DLD1 (cell line): ENCODE data around the gene RXYLT1.

ENCODE experiments used
- in situ Hi-C: cut with HindIII; loops from 2 replicates; pipeline ENCODE4 v1.10.0; 2017; ENCODE audit warnings: low sequenced_read_pairs

The RXYLT1 gene

DNA sequence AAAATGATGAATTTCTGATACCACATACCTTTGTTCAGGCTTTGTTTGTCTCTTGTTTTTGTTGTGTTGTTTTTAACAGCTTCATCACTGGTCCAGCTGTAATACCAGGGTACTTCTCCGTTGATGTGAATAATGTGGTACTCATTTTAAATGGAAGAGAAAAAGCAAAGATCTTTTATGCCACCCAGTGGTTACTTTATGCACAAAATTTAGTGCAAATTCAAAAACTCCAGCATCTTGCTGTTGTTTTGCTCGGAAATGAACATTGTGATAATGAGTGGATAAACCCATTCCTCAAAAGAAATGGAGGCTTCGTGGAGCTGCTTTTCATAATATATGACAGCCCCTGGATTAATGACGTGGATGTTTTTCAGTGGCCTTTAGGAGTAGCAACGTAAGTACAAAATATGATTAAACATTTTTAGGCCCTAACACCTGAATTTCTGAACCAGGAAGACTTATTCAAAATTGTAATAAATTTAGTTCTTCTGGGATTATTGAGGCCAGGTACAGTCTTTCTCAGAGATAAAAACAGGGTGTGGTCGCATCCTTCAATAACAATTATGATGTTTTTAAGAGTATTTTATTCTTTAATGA lies 22.4 kb downstream of the RXYLT1 start:
- in situ Hi-C loops: loop anchor here (25.0 kb wide), 1 partner anchor 460 kb away; no protein-coding TSS in a partner anchor

DNA sequence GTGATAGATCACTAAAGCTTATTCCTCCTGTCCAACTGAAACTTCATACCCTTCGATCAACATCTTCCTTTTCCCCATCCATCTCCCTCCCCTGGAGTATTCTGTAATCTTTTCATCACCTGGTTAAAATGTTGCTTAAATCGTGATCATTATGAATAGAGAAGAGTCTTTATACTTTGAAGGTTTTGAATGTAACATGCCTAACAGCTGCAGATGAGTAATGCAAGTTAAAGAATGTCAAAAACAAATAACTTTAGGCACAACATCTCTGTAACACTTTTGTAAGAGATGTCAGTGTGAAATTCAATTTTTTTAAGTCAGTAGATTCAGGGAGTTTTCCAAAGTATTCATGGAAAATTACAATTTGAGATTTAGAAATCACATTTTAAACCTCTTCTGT lies 25.0 kb downstream of the RXYLT1 start:
- in situ Hi-C loops: loop anchor here (25.0 kb wide), 1 partner anchor 458 kb away; no protein-coding TSS in a partner anchor

DNA sequence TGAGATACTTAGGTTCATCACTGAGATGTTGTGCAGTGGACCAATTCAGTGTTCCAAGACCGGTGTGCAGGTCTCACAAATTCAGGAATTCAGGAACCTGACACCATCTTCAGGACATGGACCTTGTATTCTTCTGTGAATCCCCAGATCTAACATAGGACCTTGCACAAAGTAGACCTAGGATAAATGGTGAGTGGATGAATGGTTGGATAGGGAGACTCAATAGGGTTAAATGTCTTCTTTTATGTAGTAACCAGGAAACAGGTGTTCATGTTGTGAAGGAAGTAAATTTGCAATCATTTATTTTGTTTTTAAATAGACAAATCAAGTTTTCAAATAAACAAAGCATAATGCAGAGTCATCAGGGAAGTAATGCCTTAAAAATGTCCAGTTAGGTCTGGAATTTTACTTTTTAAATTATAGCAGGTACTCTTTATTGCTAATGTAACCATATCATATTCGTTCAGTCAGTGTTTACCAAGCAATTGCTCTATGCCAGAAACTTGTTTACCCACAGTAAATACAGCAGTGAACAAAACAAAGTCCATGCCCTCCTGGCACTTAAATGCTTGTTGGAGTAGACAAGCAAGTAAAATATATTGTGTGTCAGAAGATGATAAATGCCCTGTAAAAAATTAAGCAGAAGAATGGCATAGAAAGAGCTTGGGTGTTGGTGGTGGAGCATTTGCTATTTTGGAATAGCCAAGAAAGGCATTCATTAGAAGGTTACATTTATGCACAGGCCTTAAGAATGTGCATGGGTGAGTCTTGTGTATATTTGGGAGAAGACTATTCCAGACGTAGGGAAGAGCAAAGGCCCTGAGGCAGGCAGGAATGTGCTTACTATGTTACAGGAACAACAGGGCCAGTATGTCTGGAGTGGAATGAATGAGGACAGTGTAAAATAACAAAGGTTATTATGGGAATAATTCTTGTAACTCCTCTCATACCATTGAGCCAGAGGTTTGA lies 26.3 kb downstream of the RXYLT1 start:
- in situ Hi-C loops: loop anchor here (25.0 kb wide), 1 partner anchor 456 kb away; no protein-coding TSS in a partner anchor

DNA sequence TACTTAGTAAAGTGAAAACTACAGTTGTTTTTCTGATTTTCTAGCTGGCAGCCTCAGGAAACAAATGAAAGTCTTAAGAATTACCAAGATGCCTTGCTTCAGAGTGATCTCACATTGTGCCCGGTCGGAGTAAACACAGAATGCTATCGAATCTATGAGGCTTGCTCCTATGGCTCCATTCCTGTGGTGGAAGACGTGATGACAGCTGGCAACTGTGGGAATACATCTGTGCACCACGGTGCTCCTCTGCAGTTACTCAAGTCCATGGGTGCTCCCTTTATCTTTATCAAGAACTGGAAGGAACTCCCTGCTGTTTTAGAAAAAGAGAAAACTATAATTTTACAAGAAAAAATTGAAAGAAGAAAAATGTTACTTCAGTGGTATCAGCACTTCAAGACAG lies 28.9 kb downstream of the RXYLT1 start:
- in situ Hi-C loops: loop anchor here (25.0 kb wide), 1 partner anchor 454 kb away; no protein-coding TSS in a partner anchor

DNA sequence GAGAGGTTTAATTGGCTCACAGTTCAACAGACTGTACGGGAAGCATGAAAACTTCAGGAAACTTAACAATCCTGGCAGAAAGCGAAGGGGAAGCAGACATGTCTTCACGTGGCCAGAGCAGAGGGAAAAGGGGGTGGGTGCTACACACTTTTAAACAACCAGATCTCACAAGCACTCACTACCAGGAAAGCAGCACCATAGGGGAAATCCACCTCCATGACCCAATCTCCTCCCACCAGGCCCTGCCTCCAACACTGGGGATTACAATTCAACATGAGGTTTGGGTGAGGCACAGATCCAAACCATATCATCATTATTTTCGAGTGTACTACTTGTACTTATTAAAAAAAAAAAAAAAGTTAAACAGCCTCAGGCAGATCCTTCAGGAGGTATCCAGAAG lies 29.9 kb downstream of the RXYLT1 start:
- in situ Hi-C loops: loop anchor here (25.0 kb wide), 1 partner anchor 453 kb away; no protein-coding TSS in a partner anchor

DNA sequence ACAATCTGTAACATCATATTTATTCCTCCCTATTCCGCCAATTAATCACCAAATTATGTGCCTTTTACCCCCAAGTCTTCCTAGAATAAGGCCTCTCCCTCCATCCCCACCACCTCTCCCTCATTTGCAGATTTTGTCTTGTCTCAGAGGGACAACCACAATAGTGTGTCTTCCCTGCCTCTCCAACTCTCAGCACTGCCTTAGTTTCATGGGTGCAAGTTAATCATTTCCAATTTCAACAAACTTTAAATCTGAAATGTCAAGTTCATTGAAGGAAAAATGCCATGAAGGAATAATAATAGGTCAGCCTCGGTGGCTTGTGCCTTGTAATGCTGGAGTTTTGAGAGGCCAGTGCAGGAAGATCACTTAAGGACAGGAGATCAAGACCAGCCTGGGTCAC lies 31.6 kb downstream of the RXYLT1 start:
- in situ Hi-C loops: loop anchor here (25.0 kb wide), 1 partner anchor 451 kb away; no protein-coding TSS in a partner anchor

DNA sequence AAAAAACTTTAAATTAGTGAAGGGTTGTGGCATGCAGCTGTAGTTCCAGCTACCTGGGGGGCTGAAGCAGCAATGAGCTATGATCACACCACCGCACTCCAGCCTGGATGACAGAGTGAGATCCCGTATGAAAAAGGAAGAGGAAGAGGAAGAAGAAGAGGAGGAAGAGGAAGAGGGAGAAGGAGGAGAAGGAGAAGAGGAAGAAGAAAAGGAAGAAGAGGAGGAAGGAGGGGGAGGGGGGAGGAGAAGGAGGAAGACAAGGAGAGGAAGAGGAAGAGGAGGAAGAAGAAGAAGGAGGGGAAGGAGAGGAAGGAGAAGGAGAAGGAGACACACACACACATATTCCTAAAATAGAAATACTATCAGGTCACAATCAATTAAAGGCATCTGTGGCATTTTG lies 32.0 kb downstream of the RXYLT1 start:
- in situ Hi-C loops: loop anchor here (25.0 kb wide), 1 partner anchor 451 kb away; no protein-coding TSS in a partner anchor

DNA sequence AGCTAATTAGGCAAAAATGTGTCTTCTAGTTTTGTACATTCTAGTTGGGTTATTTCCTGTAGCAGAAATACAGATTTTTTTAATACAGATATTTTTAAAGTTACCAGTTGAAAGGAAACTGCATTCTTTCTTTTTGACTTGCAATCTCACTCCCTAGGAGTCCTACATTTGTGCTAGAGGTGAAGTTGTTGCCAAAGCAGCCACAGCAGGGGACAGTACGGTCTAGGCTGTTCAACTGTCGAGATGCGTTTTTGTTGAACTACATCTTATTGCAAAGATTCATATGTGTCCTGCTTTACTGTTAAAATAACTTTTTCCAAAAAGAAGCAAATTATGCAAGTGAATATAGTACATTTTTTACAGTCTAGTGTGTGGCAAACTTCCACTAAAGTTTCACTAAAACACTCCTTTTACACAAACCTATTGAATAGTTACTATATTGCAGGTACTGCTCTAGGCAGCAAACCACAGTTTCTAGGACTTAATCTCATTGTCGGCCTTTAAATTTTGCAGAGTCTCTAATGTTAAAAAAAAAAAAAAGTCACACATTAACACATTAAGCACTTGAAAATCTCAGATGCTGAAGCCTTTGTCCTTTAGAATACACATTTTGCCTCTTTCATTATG lies 34.5 kb downstream of the RXYLT1 start:
- in situ Hi-C loops: loop anchor here (25.0 kb wide), 1 partner anchor 448 kb away; no protein-coding TSS in a partner anchor

DNA sequence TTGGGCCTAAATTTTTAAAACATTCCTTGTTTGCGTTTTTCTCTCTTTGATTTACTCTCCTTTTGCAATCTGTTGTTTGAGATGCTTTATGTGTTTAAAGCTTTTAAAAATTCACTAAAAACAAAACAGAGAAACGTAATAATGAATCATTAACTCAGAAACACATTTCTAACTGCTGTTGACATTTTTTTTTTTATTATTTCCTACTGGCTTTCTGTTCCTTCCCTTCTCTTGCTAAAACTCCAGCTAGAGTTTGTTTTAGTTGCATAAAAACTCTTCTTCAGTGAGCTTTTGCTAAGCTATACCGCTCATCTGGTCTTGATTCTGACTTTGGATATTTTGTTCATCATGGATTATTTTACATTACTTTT lies 35.8 kb downstream of the RXYLT1 start:
- in situ Hi-C loops: loop anchor here (25.0 kb wide), 1 partner anchor 447 kb away; no protein-coding TSS in a partner anchor

DNA sequence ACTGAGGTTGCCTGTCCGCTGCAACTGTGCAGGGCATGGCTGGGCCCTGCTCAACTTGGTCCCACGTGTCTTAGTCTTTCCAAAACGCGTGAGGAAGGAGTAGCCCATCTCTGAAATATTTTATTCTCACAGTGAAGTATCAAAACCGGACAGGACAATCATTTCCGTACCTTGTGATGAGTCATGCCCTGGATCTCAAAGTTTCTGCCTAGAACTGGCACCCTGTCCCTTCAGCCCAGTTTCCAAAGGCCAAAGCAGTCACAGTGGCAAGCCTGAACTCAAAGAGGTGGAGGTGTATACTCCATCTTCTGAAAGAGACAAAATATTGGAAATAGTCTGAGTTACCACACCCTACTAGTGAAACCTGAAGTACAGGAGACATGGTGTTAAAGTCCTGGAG lies 36.3 kb downstream of the RXYLT1 start:
- in situ Hi-C loops: loop anchor here (25.0 kb wide), 1 partner anchor 446 kb away; no protein-coding TSS in a partner anchor

DNA sequence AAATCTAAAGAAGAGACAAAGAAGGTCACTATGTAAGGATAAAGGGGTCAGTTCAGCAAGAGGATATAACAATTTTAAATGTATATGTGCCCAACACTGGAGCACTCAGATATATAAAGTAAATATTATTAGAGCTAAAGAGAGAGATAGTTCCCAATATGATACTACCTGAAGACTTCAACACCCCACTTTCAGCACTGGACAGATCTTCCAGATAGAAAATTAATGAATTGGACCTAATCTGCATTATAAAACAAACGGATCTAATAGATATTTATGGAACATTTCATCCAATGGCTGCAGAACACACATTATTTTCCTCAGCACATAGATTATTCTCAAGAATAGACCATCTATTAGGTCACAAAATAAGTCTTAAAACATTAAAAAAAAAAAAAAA lies 40.7 kb downstream of the RXYLT1 start:
- in situ Hi-C loops: loop anchor here (25.0 kb wide), 1 partner anchor 442 kb away; no protein-coding TSS in a partner anchor

DNA sequence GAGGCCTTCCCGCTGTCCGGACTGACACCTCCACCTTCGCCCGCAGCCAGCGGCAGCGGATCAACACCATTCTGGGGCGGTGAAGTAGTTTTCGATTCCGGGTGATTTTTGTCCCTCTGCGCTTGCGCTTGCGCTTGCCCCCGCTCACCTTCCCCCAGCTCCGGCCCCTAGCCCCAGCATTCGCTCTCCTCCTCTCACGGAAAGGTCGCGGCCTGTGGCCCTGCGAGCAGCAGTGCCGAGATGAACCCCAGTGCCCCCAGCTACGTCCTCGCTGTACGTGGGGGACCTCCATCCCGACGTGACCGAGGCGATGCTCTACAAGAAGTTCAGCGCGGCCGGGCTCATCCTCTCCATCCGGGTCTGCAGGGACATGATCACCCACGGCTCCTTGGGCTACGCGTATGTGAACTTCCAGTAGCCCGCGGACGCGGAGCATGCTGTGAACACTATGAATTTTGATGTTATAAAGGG lies 42.1 kb downstream of the RXYLT1 start:
- in situ Hi-C loops: loop anchor here (25.0 kb wide), 1 partner anchor 440 kb away; no protein-coding TSS in a partner anchor

DNA sequence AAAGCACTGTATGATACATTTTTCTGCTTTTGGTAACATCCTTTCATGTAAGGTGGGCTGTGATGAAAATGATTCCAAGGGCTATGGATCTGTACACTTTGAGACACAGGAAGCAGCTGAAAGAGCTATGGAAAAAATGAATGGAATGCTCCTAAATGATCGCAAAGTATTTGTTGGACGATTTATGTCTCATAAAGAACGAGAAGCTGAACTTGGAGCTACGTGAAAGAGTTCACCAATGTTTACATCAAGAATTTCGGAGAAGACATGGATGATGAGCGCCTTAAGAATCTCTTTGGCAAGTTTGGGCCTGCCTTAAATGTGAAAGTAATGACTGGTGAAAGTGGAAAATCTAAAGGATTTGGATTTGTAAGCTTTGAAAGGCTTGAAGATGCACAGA lies 42.6 kb downstream of the RXYLT1 start:
- in situ Hi-C loops: loop anchor here (25.0 kb wide), 1 partner anchor 440 kb away; no protein-coding TSS in a partner anchor

DNA sequence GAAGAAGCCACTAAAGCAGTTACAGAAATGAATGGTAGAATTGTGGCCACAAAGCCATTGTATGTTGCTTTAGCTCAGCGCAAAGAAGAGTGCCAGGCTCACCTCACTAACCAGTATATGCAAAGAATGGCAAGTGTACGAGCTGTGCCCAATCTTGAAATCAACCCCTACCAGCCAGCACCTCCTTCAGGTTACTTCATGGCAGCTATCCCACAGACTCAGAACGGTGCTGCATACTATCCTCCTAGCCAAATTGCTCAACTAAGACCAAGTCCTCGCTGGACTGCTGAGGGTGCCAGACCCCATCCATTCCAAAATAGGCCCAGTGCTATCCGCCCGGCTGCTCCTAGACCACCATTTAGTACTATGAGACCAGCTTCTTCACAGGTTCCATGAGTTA lies 43.3 kb downstream of the RXYLT1 start:
- in situ Hi-C loops: loop anchor here (25.0 kb wide), 1 partner anchor 439 kb away; no protein-coding TSS in a partner anchor

DNA sequence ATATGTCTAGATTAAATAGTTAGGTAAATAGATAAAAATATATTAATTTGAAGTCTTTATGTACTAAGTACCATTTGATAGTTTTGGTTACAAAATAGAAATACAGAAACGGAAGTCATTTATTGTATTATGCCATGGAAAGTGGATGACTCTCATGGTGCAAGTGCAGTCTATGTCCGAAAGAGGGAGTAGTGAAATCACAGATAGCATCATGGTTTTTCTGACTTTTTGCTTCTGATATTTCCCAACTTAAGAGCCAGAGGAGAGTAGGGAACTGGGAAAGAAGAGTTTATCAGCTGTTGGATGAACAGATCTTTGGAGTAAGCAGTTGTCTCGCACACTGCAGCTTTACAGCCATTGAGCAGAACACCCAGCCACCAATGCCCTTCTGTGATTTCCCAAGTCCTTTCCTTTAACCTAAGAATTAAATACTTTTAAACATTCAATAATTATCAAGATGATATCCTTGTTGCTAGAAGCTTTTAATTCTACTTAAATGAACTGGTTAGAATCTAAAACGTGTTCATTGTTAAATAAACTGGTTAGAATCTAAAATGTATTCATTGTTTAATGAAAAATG lies 46.4 kb downstream of the RXYLT1 start:
- in situ Hi-C loops: no loop called here

DNA sequence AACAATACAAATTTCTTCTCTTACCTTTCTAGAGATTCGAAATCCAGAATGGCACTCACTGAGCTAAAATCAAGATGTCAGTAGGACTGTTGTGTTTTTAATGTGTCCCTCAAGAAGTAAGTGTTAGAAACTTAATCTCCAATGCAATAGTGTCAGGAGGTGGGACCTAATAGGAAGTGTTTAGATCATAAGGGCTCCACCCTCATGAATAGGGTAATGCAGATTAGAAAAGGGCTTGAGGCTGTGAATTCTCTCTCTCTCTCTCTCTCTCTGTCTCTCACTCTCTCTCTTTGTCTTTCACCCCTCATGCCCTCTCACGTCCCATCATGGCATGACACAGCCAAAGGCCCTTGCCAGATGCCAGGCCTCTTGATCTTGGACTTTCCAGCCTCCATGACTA lies 49.2 kb downstream of the RXYLT1 start:
- in situ Hi-C loops: no loop called here

DNA sequence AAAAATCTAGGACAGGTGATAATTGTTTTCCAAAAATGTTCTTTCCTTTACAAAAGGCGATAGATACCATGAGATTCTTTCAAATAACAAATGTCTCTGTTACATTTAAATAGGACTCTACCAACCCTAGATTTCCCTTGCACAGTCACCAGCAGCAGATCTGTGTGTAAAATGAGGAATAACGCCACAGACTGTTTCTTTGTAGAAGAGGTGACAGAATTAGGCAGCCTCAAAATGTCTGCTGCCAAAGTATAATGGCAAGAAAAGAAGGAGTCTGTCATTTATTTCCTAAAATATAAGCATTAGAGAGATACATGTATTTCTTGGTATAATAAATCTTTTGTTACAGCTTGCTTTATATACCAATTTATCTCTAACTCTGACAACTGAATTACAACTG lies 56.3 kb downstream of the RXYLT1 start:
- in situ Hi-C loops: no loop called here

DNA sequence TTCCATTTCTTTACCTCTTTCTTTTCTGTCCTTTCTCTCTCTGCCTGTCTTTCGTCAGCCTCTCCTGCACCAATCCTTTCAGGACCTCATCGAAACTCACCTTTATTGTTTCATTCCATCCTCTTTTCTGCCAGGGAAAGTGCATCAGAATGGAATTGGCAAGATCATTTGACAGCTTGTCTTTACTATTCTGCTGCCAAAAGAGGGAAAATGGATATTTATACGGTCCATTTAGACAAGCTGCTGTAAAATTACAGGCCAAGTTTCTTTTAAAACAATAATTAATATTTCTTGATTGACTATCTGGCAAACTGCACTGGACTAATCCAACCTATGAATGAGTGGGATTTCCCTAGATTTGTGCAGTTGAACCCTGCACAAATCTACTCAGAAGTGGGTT lies 57.2 kb downstream of the RXYLT1 start:
- in situ Hi-C loops: no loop called here

DNA sequence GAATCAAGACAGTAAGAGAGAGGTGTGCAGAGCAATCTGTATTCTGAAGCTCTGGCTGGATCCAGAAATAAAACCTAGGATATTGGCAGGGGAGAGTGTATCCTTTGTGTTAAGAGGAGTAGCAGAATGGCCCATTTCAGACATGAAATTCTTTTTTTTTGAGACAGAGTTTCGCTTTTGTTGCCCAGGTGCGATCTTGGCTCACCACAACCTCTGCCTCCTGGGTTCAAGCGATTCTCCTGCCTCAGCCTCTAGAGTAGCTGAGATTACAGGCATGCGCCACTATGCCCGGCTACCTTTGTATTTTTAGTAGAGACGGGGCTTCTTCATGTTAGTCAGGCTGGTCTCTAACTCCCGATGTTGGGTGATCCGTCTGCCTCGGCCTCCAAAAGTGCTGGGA lies 58.7 kb downstream of the RXYLT1 start:
- in situ Hi-C loops: no loop called here

DNA sequence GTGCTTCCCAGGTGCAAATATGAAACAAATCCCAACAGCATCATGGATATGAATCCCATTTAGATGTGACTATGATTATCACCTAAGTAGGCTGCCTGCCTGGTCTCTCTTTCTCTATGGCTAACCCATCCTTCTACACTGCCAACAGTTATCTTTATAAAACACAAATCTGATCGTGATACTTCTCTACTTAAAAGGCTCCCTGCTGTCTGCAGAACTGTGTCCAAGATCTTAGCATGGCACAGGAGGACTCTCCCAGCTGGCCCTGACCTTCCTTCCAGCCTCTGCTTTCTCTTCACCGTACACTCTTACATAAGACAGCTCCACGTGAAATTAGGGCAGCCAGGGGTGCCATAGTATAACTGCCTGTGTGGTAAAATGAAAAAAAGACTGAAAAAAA lies 61.3 kb downstream of the RXYLT1 start:
- in situ Hi-C loops: no loop called here
